Suppressor macrophage treated with lipopolysaccharide for 1 hour (primary cell): ENCODE measurements around the gene EZR.

Source experiments
- DNase-seq, 3 donors: peaks; one replicate each; pipeline ENCODE4 v3.0.0-alpha.2; 2020 to 2022

Gene EZR

DNA sequence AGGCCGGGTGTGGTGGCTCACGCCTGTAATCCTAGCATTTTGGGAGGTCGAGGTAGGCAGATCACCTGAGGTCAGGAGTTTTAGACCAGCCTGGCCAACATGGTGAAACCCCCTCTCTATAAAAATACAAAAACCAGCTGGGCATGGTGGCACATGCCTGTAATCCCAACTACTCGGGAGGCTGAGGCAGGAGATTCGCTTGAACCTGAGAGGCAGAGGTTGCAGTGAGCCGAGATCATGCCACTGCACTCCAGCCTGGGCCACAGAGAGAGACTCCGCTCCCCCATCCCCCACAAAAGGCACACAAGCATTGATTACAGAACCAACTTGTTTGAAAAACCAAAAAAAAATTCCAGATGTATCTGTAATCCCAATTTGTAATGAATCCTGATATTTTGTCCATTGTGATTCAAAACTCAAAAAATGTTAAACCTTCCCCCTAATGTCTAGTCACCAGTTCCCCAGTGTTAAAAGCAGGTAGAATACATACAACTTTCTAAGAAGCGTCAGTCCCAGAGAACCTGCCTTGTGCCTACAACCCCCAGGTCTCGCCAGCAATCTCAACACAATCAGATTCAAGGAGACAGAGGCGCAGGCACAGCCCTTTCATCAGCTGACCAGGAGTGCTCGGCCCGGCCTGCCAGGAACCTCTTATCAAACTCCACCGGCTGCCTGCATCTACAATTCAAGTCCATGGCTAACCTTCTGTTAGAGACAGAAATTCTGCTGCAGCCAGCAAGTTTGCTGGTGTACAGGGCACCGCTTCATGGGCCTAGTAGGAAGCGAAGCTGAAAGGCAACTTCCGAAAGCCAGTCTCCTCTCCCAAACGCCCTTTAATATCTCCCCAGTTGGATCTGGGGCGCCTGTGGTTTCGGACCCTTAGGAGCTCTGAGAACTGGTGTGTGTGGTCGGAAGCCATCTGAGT lies 2.1 kb downstream of the EZR start:
- DNase-seq, result peak in 2 of 3 donors; percentile 35 to 36

- no peak for DNase-seq
These were observed 2.8 kb downstream of the EZR start for GRCh38 chr6:158816329-158816728.

- DNase-seq, result no peak
These were observed 3.3 kb downstream of the EZR start for GRCh38 chr6:158815907-158816306.

DNA sequence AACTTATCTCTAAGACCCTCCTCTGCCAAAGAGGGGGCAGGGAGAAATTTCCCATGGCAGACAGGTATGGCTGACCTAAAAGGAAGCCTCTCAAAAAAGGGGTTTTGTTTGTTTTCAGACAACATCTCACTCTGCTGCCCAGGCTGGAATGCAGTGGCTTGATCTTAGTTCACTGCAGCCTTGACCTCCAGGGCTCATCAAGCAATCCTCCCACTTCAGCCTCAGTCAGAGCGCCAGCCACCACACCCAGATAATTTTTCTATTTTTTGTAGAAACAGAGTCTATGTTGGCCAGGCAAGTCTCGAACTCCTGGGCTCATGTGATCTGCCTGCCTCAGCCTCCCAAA lies 3.8 kb downstream of the EZR start:
- no peak for DNase-seq

DNA sequence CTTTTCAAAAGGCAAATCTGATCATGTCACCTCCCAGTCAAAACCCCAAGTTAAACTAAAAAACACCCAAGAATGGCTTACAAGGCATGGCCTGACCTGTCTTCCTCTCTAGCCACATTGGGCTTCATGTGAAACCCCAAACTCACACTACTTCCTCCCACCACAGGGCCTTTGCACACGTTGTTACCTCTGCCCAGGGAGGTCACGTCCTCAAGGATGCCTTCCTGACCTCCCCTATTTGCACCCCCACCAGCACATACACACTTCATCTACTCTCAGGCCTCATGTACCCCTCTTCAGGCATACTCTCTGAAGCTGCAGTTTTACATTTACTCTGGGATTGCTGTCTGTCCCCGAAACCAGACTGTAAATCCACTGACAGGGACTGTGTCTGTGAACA lies 6.1 kb downstream of the EZR start:
- no peak for DNase-seq

GRCh38 chr6:158812611-158813010 lies 6.6 kb downstream of the EZR start:
- DNase-seq, result no peak

DNA sequence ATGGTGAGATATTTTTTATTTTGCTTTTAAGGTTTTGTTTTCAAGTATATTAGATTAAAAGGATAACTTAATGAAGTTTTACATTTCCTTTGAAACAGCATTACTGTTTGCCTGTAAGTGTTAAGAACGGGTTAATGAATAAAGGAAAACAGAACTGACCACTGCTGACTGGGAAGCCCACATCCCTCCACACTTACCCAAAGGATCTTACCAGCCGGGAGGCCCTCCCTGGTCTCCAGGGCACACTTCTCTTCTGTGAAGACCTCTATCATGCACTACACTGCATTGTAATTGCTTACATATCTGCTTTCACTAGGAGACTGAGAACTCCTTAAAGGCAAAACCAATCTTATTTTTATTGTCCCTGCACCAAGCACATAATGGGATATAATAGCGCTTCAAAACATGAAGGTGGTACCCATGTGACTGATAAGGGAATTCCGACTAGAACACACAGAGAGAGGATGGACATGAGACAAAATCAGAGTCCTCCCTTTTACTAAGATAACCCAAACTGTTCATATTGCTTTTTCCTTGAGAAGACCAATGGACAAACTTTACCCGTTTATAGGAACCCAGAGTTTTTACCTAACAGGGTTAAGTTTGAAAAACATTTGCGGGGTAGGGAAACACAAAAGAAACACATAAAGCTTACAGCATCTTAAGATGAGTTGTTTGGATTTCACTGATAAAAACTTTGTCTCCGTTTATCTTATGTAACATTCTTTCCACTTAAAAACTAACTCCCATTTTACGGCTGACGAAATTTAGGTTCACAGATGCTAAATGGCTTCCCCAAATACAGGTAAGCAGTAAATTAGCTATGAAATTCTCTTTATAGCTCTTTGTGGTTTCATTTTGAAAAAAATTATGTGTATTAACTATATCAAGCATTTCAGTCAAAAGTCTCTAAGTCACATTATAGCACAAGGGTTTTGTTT lies 8.7 kb downstream of the EZR start:
- no peak for DNase-seq

GRCh38 chr6:158808941-158809678 lies 10.1 kb downstream of the EZR start:
- DNase-seq, result no peak

DNA sequence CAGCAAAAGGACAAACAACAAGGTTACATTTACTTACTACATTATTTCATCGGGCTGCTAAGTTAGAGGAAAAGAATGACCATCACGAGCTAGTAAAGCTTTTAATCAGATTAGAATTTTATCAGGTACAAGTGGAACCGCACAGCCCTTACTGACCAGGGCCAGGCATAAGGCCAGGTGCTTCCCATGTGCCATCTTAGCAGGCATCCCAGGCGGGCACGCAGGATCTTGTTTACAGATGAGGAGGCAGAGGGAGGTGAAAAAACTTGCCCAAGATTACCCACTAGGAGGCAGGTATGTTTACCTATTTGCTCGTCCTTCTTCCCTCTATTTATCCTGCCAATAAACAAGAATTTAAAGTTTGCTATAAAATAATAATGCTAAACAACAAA lies 10.7 kb downstream of the EZR start:
- no peak for DNase-seq

- no peak for DNase-seq
These were observed 11.4 kb downstream of the EZR start for GRCh38 chr6:158807515-158808441.

GRCh38 chr6:158805698-158806377 lies 13.3 kb downstream of the EZR start:
- DNase-seq, result no peak

- no peak for DNase-seq
These were observed 15.0 kb downstream of the EZR start for GRCh38 chr6:158804207-158804606.

DNA sequence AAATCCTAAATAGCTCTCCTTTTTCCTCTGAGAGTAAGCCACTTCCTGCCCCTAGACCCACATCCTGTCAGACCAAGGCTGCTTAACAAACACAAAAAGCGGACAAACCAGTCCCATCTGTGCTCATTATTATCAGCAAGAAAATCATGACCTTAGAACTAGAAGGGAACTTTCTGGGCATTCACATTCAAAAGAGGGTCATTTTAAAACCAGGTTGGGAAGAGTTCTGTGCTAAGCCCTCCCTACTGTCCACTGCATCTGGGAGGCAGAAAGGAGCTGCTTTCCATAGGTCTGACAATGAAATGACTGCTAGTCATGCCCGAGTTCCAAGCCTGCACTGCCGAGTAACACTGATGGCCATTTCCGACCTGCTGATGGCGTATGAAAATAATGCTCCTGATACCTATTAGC lies 15.4 kb downstream of the EZR start:
- peak in 1 of 3 donors; percentile 18 for DNase-seq

GRCh38 chr6:158801655-158802294 lies 17.4 kb downstream of the EZR start:
- no peak for DNase-seq

- DNase-seq, result no peak
These were observed 19.9 kb downstream of the EZR start for GRCh38 chr6:158799051-158799792.

DNA sequence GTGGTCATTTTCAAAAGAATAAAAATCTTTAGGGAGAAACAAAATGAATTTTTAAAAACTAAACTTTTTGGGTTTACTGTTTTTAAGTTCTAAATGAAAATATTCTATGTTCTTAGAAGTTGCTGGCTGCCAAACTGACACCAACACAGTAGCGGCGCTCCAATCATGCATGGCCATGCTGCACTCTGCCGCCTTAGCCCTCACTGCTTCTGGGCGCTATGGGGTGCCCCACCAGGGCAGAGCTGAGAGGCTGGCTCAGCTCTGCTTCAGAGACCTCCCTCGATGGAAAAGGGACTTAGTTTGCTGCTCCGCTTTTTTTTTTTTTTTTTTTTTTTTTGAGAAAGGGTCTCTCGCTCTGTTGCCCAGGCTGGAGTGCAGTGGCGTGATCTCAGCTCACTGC lies 20.9 kb downstream of the EZR start:
- DNase-seq, result no peak

DNA sequence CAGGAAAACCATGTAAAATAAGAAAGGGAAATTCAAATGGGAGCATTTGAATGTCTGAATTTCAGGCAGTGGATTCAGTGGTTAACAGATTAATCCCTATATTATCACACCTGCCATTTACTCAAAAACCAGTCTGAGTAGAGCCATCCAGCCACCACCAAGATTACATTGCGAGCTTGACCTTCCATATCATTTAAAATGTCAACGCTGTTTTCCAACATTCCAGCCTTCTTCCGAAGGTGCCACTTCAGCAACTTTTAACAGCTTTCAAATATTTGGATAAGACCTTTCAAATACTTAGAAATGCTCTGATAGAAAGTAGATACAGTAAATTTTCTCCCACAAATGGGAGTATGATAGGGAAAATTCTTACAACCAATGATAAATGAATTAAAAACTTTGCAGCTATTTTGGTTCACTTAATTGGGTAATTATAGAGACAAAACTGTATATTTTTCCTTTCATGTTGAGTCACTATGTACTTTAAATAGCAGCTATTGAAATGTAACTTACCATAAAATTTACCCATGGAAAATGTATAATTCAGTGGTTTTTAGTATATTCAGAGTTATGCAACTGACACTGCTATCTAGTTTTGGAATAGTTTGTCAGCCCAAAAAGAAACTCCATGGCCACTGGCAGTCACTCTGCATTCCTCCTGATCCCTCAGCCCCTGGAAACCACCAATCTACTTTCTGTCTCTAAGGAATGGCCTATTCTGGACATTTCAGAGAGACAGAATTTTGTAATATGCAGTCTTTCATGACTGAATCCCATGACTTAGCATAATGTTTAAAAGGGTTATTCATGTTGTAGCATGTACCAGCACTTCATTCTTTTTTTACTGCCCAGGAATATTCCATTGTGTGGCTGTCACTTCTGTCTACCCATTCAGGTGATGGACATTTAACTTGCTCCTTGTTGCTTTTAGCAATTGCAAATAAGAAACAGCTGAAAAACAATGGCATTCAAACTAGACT lies 21.5 kb downstream of the EZR start:
- DNase-seq, result peak; percentile 23 to 56 (median 32)

GRCh38 chr6:158796353-158796752 lies 22.8 kb downstream of the EZR start:
- DNase-seq, result no peak

DNA sequence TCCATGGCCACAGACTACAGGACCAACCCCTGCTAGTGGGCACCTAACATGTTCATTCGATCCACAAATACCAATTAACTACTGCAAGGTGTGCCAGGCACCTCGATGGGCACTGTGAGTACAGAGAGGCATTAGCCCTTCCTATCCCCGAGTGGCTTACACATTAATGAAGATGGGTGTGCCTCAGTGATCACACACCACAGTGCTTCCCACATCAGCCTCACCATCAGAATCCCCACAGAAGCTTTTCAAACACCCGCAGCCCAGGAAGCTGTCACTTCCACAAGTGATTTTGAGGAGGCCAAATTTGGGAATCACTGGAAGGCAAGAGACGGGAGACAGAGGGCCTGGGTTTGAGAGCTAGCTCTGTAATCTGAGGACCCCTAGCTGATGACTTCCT lies 23.7 kb downstream of the EZR start:
- DNase-seq, result no peak
